HCT116 (cell line): ENCODE results near the gene NUP188. TPM values are rescaled to one million over a fixed set of nuclear protein-coding genes. Genes with fewer than 3 reads are reported as not detected.
A peak's percentile ranks its signal among the peaks of the same experiment; 100 is the strongest.

ENCODE experiments used
- ATAC-seq: fragments of 200-7000 bp; cut with Tn5 transposase; 2 replicates; pipeline ENCODE4 v1.9.1; 2020; ENCODE audit warnings: mild to moderate bottlenecking, moderate library complexity
- BruUV-seq: library from RNA; stranded (reverse); fragments of 400-500 nt; replicated peaks from 2 replicates; lab custom pipeline; 2021; lab: Mats Ljungman, UMichigan
- CTCF ChIA-PET: fragments of 300-600 bp; sonication (Branson Sonifier 250); formaldehyde crosslinking; loops from one replicate; lab custom pipeline; 2021; ENCODE audit warnings: antibody characterized with exemption; lab: Charles Lee
- POLR2A ChIA-PET: fragments of 300-600, 350-600 bp; sonication (Branson Sonifier 250); formaldehyde crosslinking; loops from one replicate; lab custom pipeline; 2021; ENCODE audit warnings: antibody characterized with exemption; lab: Charles Lee
- RAD21 ChIA-PET, 2 experiments: fragments of 300-600 bp; sonication (Branson Sonifier 250); formaldehyde crosslinking; loops; one replicate each; lab custom pipeline; 2023; ENCODE audit warnings: low total read pairs in 2 of 2; ENCODE audit not compliant: uncharacterized antibody in 2 of 2, unreplicated experiment in 2 of 2, low non-redundant PET in 1 of 2; lab: Charles Lee
- DNase-seq: peaks from one replicate; pipeline ENCODE4 v3.0.0-alpha.2; 2010; ENCODE audit warnings: low read depth, low spot score
- H2AFZ ChIP-seq: fragments of 200-600 bp; shearing (Covaris generic), sonication (generic); 2 replicates; pipeline ENCODE4 v1.6.1; 2017; ENCODE audit warnings: low read depth, mixed run types, mixed read lengths, antibody characterized with exemption, low read length; ENCODE audit not compliant: poor library complexity, severe bottlenecking
- H3K27ac ChIP-seq: 2 replicates; pipeline ENCODE4 v1.5.1; 2012; ENCODE audit warnings: low read depth, low read length
- H3K27me3 ChIP-seq: fragments of 200-600 bp; sonication (generic); 2 replicates; pipeline ENCODE4 v1.6.1; 2016; ENCODE audit warnings: mixed run types, low read length, mixed read lengths; ENCODE audit not compliant: insufficient read depth
- H3K36me3 ChIP-seq, 2 experiments: fragments of 200-500 bp in 1 of 2; fragments of 200-600 bp in 1 of 2; sonication (Bioruptor generic) in 1 of 2; sonication (generic) in 1 of 2; 2 replicates each; pipeline versions ENCODE4 v1.5.1 to v1.6.1; 2014 to 2016; ENCODE audit warnings: low read length in 2 of 2, inconsistent platforms in 1 of 2, mixed read lengths in 1 of 2, mixed run types in 1 of 2; ENCODE audit not compliant: insufficient read depth in 2 of 2, control insufficient read depth in 1 of 2
- H3K4me1 ChIP-seq, 2 experiments: fragments of 200-600 bp in 1 of 2; sonication (generic) in 1 of 2; 2 replicates each; pipeline versions ENCODE4 v1.5.1 to v1.6.1; 2012 to 2017; ENCODE audit warnings: low read length in 2 of 2, inconsistent platforms in 1 of 2, mild to moderate bottlenecking in 1 of 2, mixed read lengths in 1 of 2, mixed run types in 1 of 2, moderate library complexity in 1 of 2; ENCODE audit not compliant: insufficient read depth in 2 of 2, control insufficient read depth in 1 of 2
- H3K4me2 ChIP-seq: fragments of 200-600 bp; sonication (generic); 2 replicates; pipeline ENCODE4 v1.6.1; 2017; ENCODE audit warnings: mixed run types, low read length, mixed read lengths
- H3K4me3 ChIP-seq, 2 experiments: fragments of 200-600 bp in 1 of 2; sonication (generic) in 1 of 2; replicated peaks in 1 of 2; 2 replicates each; pipeline ENCODE4 v1.5.1; 2011 to 2016; ENCODE audit warnings: low read length in 2 of 2, control low read depth in 1 of 2, low read depth in 1 of 2, mild to moderate bottlenecking in 1 of 2, mixed read lengths in 1 of 2, mixed run types in 1 of 2
- H3K79me2 ChIP-seq: fragments of 200-600 bp; sonication (generic); 2 replicates; pipeline ENCODE4 v1.6.1; 2017; ENCODE audit warnings: mild to moderate bottlenecking, mixed run types, low read length, moderate library complexity, mixed read lengths; ENCODE audit not compliant: insufficient read depth
- H3K9ac ChIP-seq: fragments of 200-600 bp; sonication (generic); 2 replicates; pipeline ENCODE4 v1.6.1; 2016; ENCODE audit warnings: low read length, mixed read lengths
- H3K9me2 ChIP-seq: fragments of 200-600 bp; sonication (generic), shearing (Covaris generic); 2 replicates; pipeline ENCODE4 v1.6.1; 2017; ENCODE audit warnings: mixed run types, mild to moderate bottlenecking, moderate library complexity; ENCODE audit not compliant: insufficient read depth
- H3K9me3 ChIP-seq, 2 experiments: fragments of 200-500 bp in 1 of 2; fragments of 200-600 bp in 1 of 2; sonication (Bioruptor generic) in 1 of 2; sonication (generic) in 1 of 2; 2 replicates each; pipeline ENCODE4 v1.6.1; 2014 to 2017; ENCODE audit warnings: low read length in 2 of 2, mixed read lengths in 2 of 2, inconsistent platforms in 1 of 2, low read depth in 1 of 2, mild to moderate bottlenecking in 1 of 2, mixed run types in 1 of 2, moderate library complexity in 1 of 2; ENCODE audit not compliant: control insufficient read depth in 1 of 2, insufficient read depth in 1 of 2
- H4K20me1 ChIP-seq: fragments of 200-600 bp; sonication (generic), shearing (Covaris generic); 2 replicates; pipeline ENCODE4 v1.6.1; 2017; ENCODE audit warnings: mixed run types, mild to moderate bottlenecking, moderate library complexity; ENCODE audit not compliant: insufficient read depth
- EGR1 ChIP-seq: IDR thresholded peaks from 2 replicates; pipeline ENCODE4 v1.6.1; 2012; ENCODE audit warnings: low read depth
- ELF1 ChIP-seq: IDR thresholded peaks from 2 replicates; pipeline ENCODE4 v1.6.1; 2012; ENCODE audit warnings: low read depth, borderline replicate concordance
- FOSL1 ChIP-seq: IDR thresholded peaks from 2 replicates; pipeline ENCODE4 v1.6.1; 2012; ENCODE audit warnings: low read depth
- intact Hi-C: fragments of 100-400 bp; cut with micrococcal nuclease; formaldehyde crosslinking; loops from 2 replicates; pipeline ENCODE4 v1.10.0; 2022
- total RNA-seq: library from RNA; stranded (reverse); gene quantifications from one replicate; pipeline ENCODE4 v1.2.1, GENCODE V29; 2021; ENCODE audit not compliant: unreplicated experiment
- TF ChIP-seq, protein P1 (sequence below), 3 experiments: fragments of 200-600 bp in 1 of 3; sonication (generic) in 1 of 3; IDR thresholded peaks in 2 of 3; conservative IDR thresholded peaks in 1 of 3; 2 replicates each; pipeline ENCODE4 v1.5.1; 2012 to 2017; ENCODE audit warnings: low read depth in 2 of 3, low read length in 2 of 3, antibody characterized with exemption in 1 of 3, borderline replicate concordance in 1 of 3, control low read depth in 1 of 3, mild to moderate bottlenecking in 1 of 3, mixed read lengths in 1 of 3, mixed run types in 1 of 3, moderate library complexity in 1 of 3; ENCODE audit not compliant: insufficient read depth in 1 of 3

Gene NUP188
- total RNA-seq, 1 experiment from 2014 or later = 115 TPM

DNA sequence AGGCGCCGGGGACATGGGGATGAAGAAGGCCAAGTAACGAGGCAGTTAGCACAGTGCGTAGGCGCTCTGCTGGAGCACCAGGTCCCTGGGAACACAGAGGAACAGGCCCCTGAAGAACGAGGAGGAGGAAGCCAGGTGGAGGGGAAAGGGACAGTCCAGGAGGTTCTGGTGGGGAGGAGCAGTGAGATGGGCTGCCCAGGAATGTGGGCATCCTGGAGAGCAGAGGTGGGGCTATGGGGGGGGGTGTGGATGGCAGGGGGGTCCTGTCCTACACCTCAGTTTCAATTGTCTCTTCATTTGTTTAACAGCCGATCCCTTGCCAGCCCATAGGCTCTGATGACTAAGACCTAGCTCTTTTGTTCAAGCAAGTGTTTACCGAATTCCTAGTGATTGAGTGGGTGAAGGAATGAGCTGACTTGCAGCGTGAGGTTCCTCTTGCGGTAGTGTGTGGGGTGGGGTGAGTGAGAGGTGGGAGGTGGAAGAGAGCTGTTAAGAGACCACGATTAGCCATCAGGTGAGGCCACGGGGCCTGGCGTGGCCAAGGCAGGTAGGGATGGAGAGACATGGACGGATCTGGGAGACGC lies 35.1 kb upstream of the NUP188 start:
- Histone ChIP-seq H3K27me3 (no peaks in the 10 kb centered on the region), H3K9me2 (no peaks in the 10 kb centered on the region), H3K9ac (peak overlapping the region; percentile 23), H3K79me2 (peaks cover 13% of the 10 kb centered on the region; the same call in 1 of the 2 replicates), H3K27ac (peak overlapping the region; percentile 24; the same call in 1 of the 2 replicates), H3K9me3 (no peaks in the 10 kb centered on the region), H4K20me1 (no peaks in the 10 kb centered on the region), H3K4me1 (peaks cover 14 to 32% of the 10 kb centered on the region in 2 experiments), H2AFZ (no peak overlapping the region), H3K4me3 (peak overlapping the region in 1 of 2 experiments; percentile 15; a peak in 2 of 4 replicates), H3K4me2 (peak overlapping the region; percentile 65), H3K36me3 (peaks cover 6 to 13% of the 10 kb centered on the region in 2 experiments; a peak in 3 of 4 replicates)
- no TSS peak for BruUV-seq
- DNase-seq (peak; percentile 43), ATAC-seq (peak; percentile 84)
- RAD21 ChIA-PET = no interaction called here
- intact Hi-C loops = no loop called here
- TF ChIP-seq FOSL1 (peak; percentile 39; the same call in 1 of the 2 replicates), EGR1 (peak; percentile 49; the same call in 1 of the 2 replicates), ELF1 (no peak)
- TF ChIP-seq, protein P1, sequence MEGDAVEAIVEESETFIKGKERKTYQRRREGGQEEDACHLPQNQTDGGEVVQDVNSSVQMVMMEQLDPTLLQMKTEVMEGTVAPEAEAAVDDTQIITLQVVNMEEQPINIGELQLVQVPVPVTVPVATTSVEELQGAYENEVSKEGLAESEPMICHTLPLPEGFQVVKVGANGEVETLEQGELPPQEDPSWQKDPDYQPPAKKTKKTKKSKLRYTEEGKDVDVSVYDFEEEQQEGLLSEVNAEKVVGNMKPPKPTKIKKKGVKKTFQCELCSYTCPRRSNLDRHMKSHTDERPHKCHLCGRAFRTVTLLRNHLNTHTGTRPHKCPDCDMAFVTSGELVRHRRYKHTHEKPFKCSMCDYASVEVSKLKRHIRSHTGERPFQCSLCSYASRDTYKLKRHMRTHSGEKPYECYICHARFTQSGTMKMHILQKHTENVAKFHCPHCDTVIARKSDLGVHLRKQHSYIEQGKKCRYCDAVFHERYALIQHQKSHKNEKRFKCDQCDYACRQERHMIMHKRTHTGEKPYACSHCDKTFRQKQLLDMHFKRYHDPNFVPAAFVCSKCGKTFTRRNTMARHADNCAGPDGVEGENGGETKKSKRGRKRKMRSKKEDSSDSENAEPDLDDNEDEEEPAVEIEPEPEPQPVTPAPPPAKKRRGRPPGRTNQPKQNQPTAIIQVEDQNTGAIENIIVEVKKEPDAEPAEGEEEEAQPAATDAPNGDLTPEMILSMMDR (IDR thresholded peaks at IDR 0.05 in 2 of 3, conservative IDR thresholded peaks at IDR 0.05 in 1 of 3; ENCODE audit: borderline replicate concordance in 1 of 3, insufficient read depth in 1 of 3, low read depth in 2 of 3, low read length in 2 of 3) = no peak
- CTCF ChIA-PET = no interaction called here
- POLR2A ChIA-PET = no interaction called here
